ENCODE data around the gene VOPP1.
"Not testable (repeated sequence)": the region's sequence is repeated elsewhere in the genome, so short reads cannot be mapped to it uniquely, and the experiment has no call there.

VOPP1 gene

GRCh38 chr7:55572378-55573233, at the start of gene VOPP1:
VOPP1 (minus strand) TSS chr7:55572502; CDS start chr7:55572324, 178 bp downstream.
- H4K20me1 ChIP-seq (ENCODE audit: insufficient read depth), result no peaks in the 10 kb centered on the region
- TF ChIP-seq, protein P1, sequence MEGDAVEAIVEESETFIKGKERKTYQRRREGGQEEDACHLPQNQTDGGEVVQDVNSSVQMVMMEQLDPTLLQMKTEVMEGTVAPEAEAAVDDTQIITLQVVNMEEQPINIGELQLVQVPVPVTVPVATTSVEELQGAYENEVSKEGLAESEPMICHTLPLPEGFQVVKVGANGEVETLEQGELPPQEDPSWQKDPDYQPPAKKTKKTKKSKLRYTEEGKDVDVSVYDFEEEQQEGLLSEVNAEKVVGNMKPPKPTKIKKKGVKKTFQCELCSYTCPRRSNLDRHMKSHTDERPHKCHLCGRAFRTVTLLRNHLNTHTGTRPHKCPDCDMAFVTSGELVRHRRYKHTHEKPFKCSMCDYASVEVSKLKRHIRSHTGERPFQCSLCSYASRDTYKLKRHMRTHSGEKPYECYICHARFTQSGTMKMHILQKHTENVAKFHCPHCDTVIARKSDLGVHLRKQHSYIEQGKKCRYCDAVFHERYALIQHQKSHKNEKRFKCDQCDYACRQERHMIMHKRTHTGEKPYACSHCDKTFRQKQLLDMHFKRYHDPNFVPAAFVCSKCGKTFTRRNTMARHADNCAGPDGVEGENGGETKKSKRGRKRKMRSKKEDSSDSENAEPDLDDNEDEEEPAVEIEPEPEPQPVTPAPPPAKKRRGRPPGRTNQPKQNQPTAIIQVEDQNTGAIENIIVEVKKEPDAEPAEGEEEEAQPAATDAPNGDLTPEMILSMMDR (conservative IDR thresholded peaks at IDR 0.05; ENCODE audit: low read depth, low read length), result no peak
- peak within 1 kb of the TSS; percentile 84 for H2AFZ ChIP-seq (ENCODE audit: low read depth)
- H3K4me3 ChIP-seq (IDR thresholded peaks at IDR 0.05; ENCODE audit: insufficient read depth, low read depth, low read length), result no peak within 1 kb of the TSS
- no peaks in the 10 kb centered on the region for H3K36me3 ChIP-seq (ENCODE audit: insufficient read depth)
- peak within 1 kb of the TSS; percentile 83 for H3K9ac ChIP-seq
- peaks cover 50% of the 10 kb centered on the region for H3K79me2 ChIP-seq (ENCODE audit: insufficient read depth, low read depth)
- H3K4me2 ChIP-seq, result peak within 1 kb of the TSS; percentile 98
- H3K27ac ChIP-seq, result peak within 1 kb of the TSS; percentile 68
- peaks cover 60% of the 10 kb centered on the region for H3K4me1 ChIP-seq (ENCODE audit: low read depth, poor library complexity, severe bottlenecking)
- no peaks in the 10 kb centered on the region for H3K27me3 ChIP-seq (ENCODE audit: insufficient read depth, low read depth)

GRCh38 chr7:55618913-55619312, 46.6 kb upstream of the VOPP1 start:
- TF ChIP-seq, protein P1 (conservative IDR thresholded peaks at IDR 0.05; ENCODE audit: low read depth, low read length), result no peak
- no peaks in the 10 kb centered on the region for H3K79me2 ChIP-seq (ENCODE audit: insufficient read depth, low read depth)
- no peak overlapping the region for H3K9ac ChIP-seq
- H3K4me3 ChIP-seq (IDR thresholded peaks at IDR 0.05; ENCODE audit: insufficient read depth, low read depth, low read length), result no peak overlapping the region
- H4K20me1 ChIP-seq (ENCODE audit: insufficient read depth), result no peaks in the 10 kb centered on the region
- H3K36me3 ChIP-seq (ENCODE audit: insufficient read depth), result no peaks in the 10 kb centered on the region
- H3K27ac ChIP-seq, result no peak overlapping the region
- H3K4me1 ChIP-seq (ENCODE audit: low read depth, poor library complexity, severe bottlenecking), result no peaks in the 10 kb centered on the region
- no peaks in the 10 kb centered on the region for H3K27me3 ChIP-seq (ENCODE audit: insufficient read depth, low read depth)
- no peak overlapping the region for H2AFZ ChIP-seq (ENCODE audit: low read depth)
- H3K4me2 ChIP-seq, result no peak overlapping the region

- not testable (repeated sequence) for H3K27me3 ChIP-seq (ENCODE audit: insufficient read depth, low read depth); H3K4me1 ChIP-seq (ENCODE audit: low read depth, poor library complexity, severe bottlenecking); H3K27ac ChIP-seq; H3K79me2 ChIP-seq (ENCODE audit: insufficient read depth, low read depth); H3K4me2 ChIP-seq; H3K9ac ChIP-seq; H3K4me3 ChIP-seq (IDR thresholded peaks at IDR 0.05; ENCODE audit: insufficient read depth, low read depth, low read length); H4K20me1 ChIP-seq (ENCODE audit: insufficient read depth); H2AFZ ChIP-seq (ENCODE audit: low read depth); H3K36me3 ChIP-seq (ENCODE audit: insufficient read depth)
Observed at GRCh38 chr7:55614365-55615064, 42.2 kb upstream of the VOPP1 start.

DNA sequence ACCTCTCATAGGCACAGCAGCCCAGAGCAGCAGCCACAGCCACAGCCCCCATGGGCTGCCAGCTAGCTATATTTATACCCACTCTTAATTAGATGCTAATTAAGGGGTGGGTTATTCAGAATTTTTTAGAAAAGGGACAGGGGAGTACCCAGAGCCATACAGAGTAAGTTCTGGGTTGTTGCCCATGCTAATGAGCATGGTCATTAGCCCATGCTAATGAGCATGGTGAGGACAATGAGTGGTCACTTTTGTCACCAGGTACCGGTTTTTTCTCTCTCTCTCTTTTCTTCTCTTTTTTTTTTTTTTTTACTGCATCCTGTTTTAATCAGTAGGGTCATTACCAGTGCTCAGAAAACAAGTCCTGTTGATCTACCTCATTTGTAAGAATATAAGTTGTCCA, 37.4 kb upstream of the VOPP1 start:
- not testable (repeated sequence) for H3K27me3 ChIP-seq (ENCODE audit: insufficient read depth, low read depth); H3K4me2 ChIP-seq; H3K79me2 ChIP-seq (ENCODE audit: insufficient read depth, low read depth); H3K36me3 ChIP-seq (ENCODE audit: insufficient read depth); H3K9ac ChIP-seq; H2AFZ ChIP-seq (ENCODE audit: low read depth); H3K27ac ChIP-seq; H3K4me1 ChIP-seq (ENCODE audit: low read depth, poor library complexity, severe bottlenecking); H3K4me3 ChIP-seq (IDR thresholded peaks at IDR 0.05; ENCODE audit: insufficient read depth, low read depth, low read length); H4K20me1 ChIP-seq (ENCODE audit: insufficient read depth)

DNA sequence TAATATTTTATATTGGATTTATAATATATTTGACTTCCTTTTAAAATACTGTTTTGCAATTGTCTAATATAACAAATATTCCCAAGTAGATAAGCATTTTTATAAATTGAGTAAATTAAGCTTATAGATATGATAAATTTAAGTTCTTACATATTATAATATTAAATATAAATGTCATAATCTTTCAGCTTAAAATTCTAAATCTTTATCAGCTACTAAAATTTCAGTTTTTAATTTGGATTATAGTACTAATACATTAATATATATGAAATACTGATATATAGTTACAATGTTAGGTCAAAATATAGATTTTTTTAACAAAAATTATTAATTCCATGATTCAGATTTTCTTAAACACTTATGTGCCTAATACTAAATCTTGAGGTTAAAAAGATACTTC, 33.4 kb upstream of the VOPP1 start:
- H3K4me1 ChIP-seq (ENCODE audit: low read depth, poor library complexity, severe bottlenecking); H3K79me2 ChIP-seq (ENCODE audit: insufficient read depth, low read depth); H3K9ac ChIP-seq; H2AFZ ChIP-seq (ENCODE audit: low read depth); H3K27ac ChIP-seq; H4K20me1 ChIP-seq (ENCODE audit: insufficient read depth); H3K27me3 ChIP-seq (ENCODE audit: insufficient read depth, low read depth); H3K36me3 ChIP-seq (ENCODE audit: insufficient read depth); H3K4me3 ChIP-seq (IDR thresholded peaks at IDR 0.05; ENCODE audit: insufficient read depth, low read depth, low read length); H3K4me2 ChIP-seq: not testable (repeated sequence)
